AG09319 (cell line): Measurements from ENCODE around the gene ECT2.

Source experiments
- DNase-seq: peaks from one replicate; pipeline ENCODE4 v3.0.0-alpha.2; 2010; ENCODE audit warnings: low read depth; ENCODE audit errors: extremely low read depth
- CTCF ChIP-seq: IDR thresholded peaks from 2 replicates; pipeline ENCODE4 v1.5.1; 2011; ENCODE audit warnings: low read depth, mild to moderate bottlenecking, inconsistent platforms, low read length, moderate library complexity

Gene ECT2

GRCh38 chr3:172707030-172707429 is 43.5 kb upstream of the ECT2 start:
- TF ChIP-seq CTCF = no peak
- DNase-seq = no peak

- TF ChIP-seq CTCF = no peak
- DNase-seq = no peak
These were observed 42.6 kb upstream of the ECT2 start for GRCh38 chr3:172707967-172708366.

- no peak for TF ChIP-seq CTCF
- no peak for DNase-seq
These were observed 41.4 kb upstream of the ECT2 start for GRCh38 chr3:172708921-172709773.

- no peak for TF ChIP-seq CTCF
- no peak for DNase-seq
These were observed 40.5 kb upstream of the ECT2 start for GRCh38 chr3:172709774-172710663.

- DNase-seq = peak; percentile 94
- peak; percentile 83 for TF ChIP-seq CTCF
These were observed 39.7 kb upstream of the ECT2 start, which contains the start of gene NCEH1 for GRCh38 chr3:172710664-172711453. Gene NCEH1, minus strand, starts transcription at chr3:172711067. Its CDS starts 83 bp downstream, at chr3:172710984.

- no peak for TF ChIP-seq CTCF
- DNase-seq = no peak
These were observed 39.1 kb upstream of the ECT2 start for GRCh38 chr3:172711454-172711795.
